Stimulated activated memory B cell treated with anti-CD40 and anti-IgM and Interleukin-4, amounts not matched to agents 10 μg/mL and 1 μg/mL and 100 μg/mL, for 72 hours (primary cell): ENCODE measurements around the gene RPS19.

ENCODE experiments used
- ATAC-seq: fragments of 150-1000 bp; cut with Tn5 transposase; 2 replicates; pipeline ENCODE4 v1.10.0; 2021
- H3K27ac Mint-ChIP-seq: one replicate; pipeline ENCODE4 v1.8.0; 2022; ENCODE audit warnings: mild to moderate bottlenecking, mixed read lengths
- H3K27me3 Mint-ChIP-seq: one replicate; pipeline ENCODE4 v1.8.0; 2022; ENCODE audit warnings: mixed read lengths
- H3K36me3 Mint-ChIP-seq: one replicate; pipeline ENCODE4 v1.8.0; 2022; ENCODE audit warnings: mixed read lengths
- H3K4me1 Mint-ChIP-seq: one replicate; pipeline ENCODE4 v1.8.0; 2022; ENCODE audit warnings: mixed read lengths
- H3K4me3 Mint-ChIP-seq: one replicate; pipeline ENCODE4 v1.8.0; 2022; ENCODE audit warnings: mild to moderate bottlenecking, moderate library complexity, mixed read lengths
- H3K9me3 Mint-ChIP-seq: one replicate; pipeline ENCODE4 v1.8.0; 2022; ENCODE audit warnings: mixed read lengths

Gene RPS19

GRCh38 chr19:41880329-41880708, 20.3 kb downstream of the RPS19 start:
- no peaks in the 10 kb centered on the region for H3K27me3 Mint-ChIP-seq
- H3K27ac Mint-ChIP-seq, result peak overlapping the region; percentile 89
- ATAC-seq, result no peak
- peaks cover 66% of the 10 kb centered on the region for H3K4me1 Mint-ChIP-seq
- H3K9me3 Mint-ChIP-seq, result no peaks in the 10 kb centered on the region
- peak overlapping the region; percentile 60 for H3K4me3 Mint-ChIP-seq
- peaks cover 40% of the 10 kb centered on the region for H3K36me3 Mint-ChIP-seq

- H3K4me3 Mint-ChIP-seq, result peak within 1 kb of the TSS; percentile 95
- H3K27ac Mint-ChIP-seq, result peak within 1 kb of the TSS; percentile 83
- peak; percentile 44 for ATAC-seq
- H3K27me3 Mint-ChIP-seq, result no peaks in the 10 kb centered on the region
- peaks cover 34% of the 10 kb centered on the region for H3K36me3 Mint-ChIP-seq
- H3K4me1 Mint-ChIP-seq, result peaks cover 76% of the 10 kb centered on the region
- no peaks in the 10 kb centered on the region for H3K9me3 Mint-ChIP-seq
Measured at GRCh38 chr19:41882568-41883462, 22.8 kb downstream of the RPS19 start, which contains the start of gene ARHGEF1. ARHGEF1 (plus strand) TSS chr19:41883184; CDS start chr19:41888083, 4,899 bp downstream.

GRCh38 chr19:41883463-41883820, 23.4 kb downstream of the RPS19 start:
- Mint-ChIP-seq H3K27me3 (no peaks in the 10 kb centered on the region), H3K4me1 (peaks cover 78% of the 10 kb centered on the region), H3K4me3 (peak overlapping the region; percentile 95), H3K36me3 (peaks cover 32% of the 10 kb centered on the region), H3K27ac (peak overlapping the region; percentile 83), H3K9me3 (no peaks in the 10 kb centered on the region)
- no peak for ATAC-seq

- peak; percentile 94 for ATAC-seq
- H3K4me1 Mint-ChIP-seq, result peaks cover 75% of the 10 kb centered on the region
- H3K9me3 Mint-ChIP-seq, result no peaks in the 10 kb centered on the region
- peaks cover 29% of the 10 kb centered on the region for H3K36me3 Mint-ChIP-seq
- H3K27ac Mint-ChIP-seq, result peak overlapping the region; percentile 83
- peak overlapping the region; percentile 95 for H3K4me3 Mint-ChIP-seq
- no peaks in the 10 kb centered on the region for H3K27me3 Mint-ChIP-seq
Measured at GRCh38 chr19:41883821-41884733, 24.0 kb downstream of the RPS19 start.

- peak; percentile 5 for ATAC-seq
- peak overlapping the region; percentile 77 for H3K27ac Mint-ChIP-seq
- H3K4me3 Mint-ChIP-seq, result peak overlapping the region; percentile 69
- peaks cover 22% of the 10 kb centered on the region for H3K36me3 Mint-ChIP-seq
- H3K4me1 Mint-ChIP-seq, result peaks cover 62% of the 10 kb centered on the region
- H3K9me3 Mint-ChIP-seq, result no peaks in the 10 kb centered on the region
- no peaks in the 10 kb centered on the region for H3K27me3 Mint-ChIP-seq
Measured at GRCh38 chr19:41886761-41887710, 27.0 kb downstream of the RPS19 start.

- Mint-ChIP-seq H3K27ac (peak overlapping the region; percentile 77), H3K4me1 (peaks cover 54% of the 10 kb centered on the region), H3K4me3 (peak overlapping the region; percentile 69), H3K27me3 (no peaks in the 10 kb centered on the region), H3K36me3 (peaks cover 22% of the 10 kb centered on the region), H3K9me3 (no peaks in the 10 kb centered on the region)
- peak; percentile 35 for ATAC-seq
Measured at GRCh38 chr19:41887711-41888382, 27.8 kb downstream of the RPS19 start.

- Mint-ChIP-seq H3K4me3 (no peak overlapping the region), H3K9me3 (no peaks in the 10 kb centered on the region), H3K27ac (peak overlapping the region; percentile 77), H3K4me1 (peaks cover 58% of the 10 kb centered on the region), H3K27me3 (no peaks in the 10 kb centered on the region), H3K36me3 (peaks cover 23% of the 10 kb centered on the region)
- no peak for ATAC-seq
Measured at GRCh38 chr19:41888926-41889325, 28.9 kb downstream of the RPS19 start.

GRCh38 chr19:41889896-41890295, 29.8 kb downstream of the RPS19 start:
- no peaks in the 10 kb centered on the region for H3K9me3 Mint-ChIP-seq
- H3K4me3 Mint-ChIP-seq, result no peak overlapping the region
- no peak for ATAC-seq
- H3K27ac Mint-ChIP-seq, result peak overlapping the region; percentile 23
- H3K4me1 Mint-ChIP-seq, result peaks cover 60% of the 10 kb centered on the region
- peaks cover 30% of the 10 kb centered on the region for H3K36me3 Mint-ChIP-seq
- H3K27me3 Mint-ChIP-seq, result no peaks in the 10 kb centered on the region

GRCh38 chr19:41890936-41891335, 30.9 kb downstream of the RPS19 start:
- ATAC-seq, result no peak
- Mint-ChIP-seq H3K36me3 (peaks cover 38% of the 10 kb centered on the region), H3K27me3 (no peaks in the 10 kb centered on the region), H3K4me1 (peaks cover 57% of the 10 kb centered on the region), H3K27ac (no peak overlapping the region), H3K4me3 (no peak overlapping the region), H3K9me3 (no peaks in the 10 kb centered on the region)

- H3K36me3 Mint-ChIP-seq, result peaks cover 51% of the 10 kb centered on the region
- no peaks in the 10 kb centered on the region for H3K27me3 Mint-ChIP-seq
- no peak overlapping the region for H3K4me3 Mint-ChIP-seq
- H3K4me1 Mint-ChIP-seq, result peaks cover 51% of the 10 kb centered on the region
- no peaks in the 10 kb centered on the region for H3K9me3 Mint-ChIP-seq
- ATAC-seq, result no peak
- H3K27ac Mint-ChIP-seq, result no peak overlapping the region
Measured at GRCh38 chr19:41892173-41892902, 32.3 kb downstream of the RPS19 start.

- peak overlapping the region; percentile 77 for H3K27ac Mint-ChIP-seq
- peaks cover 60% of the 10 kb centered on the region for H3K36me3 Mint-ChIP-seq
- no peaks in the 10 kb centered on the region for H3K27me3 Mint-ChIP-seq
- H3K9me3 Mint-ChIP-seq, result no peaks in the 10 kb centered on the region
- H3K4me1 Mint-ChIP-seq, result peaks cover 48% of the 10 kb centered on the region
- ATAC-seq, result peak; percentile 18
- no peak overlapping the region for H3K4me3 Mint-ChIP-seq
Measured at GRCh38 chr19:41893899-41894298, 33.8 kb downstream of the RPS19 start.

GRCh38 chr19:41894350-41894749, 34.3 kb downstream of the RPS19 start:
- Mint-ChIP-seq H3K4me1 (peaks cover 52% of the 10 kb centered on the region), H3K4me3 (no peak overlapping the region), H3K27me3 (no peaks in the 10 kb centered on the region), H3K36me3 (peaks cover 60% of the 10 kb centered on the region), H3K9me3 (no peaks in the 10 kb centered on the region), H3K27ac (peak overlapping the region; percentile 77)
- peak; percentile 68 for ATAC-seq

- Mint-ChIP-seq H3K27me3 (no peaks in the 10 kb centered on the region), H3K27ac (peak overlapping the region; percentile 78), H3K9me3 (no peaks in the 10 kb centered on the region), H3K36me3 (peaks cover 56% of the 10 kb centered on the region), H3K4me3 (no peak overlapping the region), H3K4me1 (peaks cover 46% of the 10 kb centered on the region)
- no peak for ATAC-seq
Measured at GRCh38 chr19:41895745-41896580, 35.9 kb downstream of the RPS19 start.
